ENCODE measurements around the gene OR2Y1.
"Not testable (repeated sequence)": the region's sequence is repeated elsewhere in the genome, so short reads cannot be mapped to it uniquely, and the experiment has no call there.

OR2Y1 gene, protein sequence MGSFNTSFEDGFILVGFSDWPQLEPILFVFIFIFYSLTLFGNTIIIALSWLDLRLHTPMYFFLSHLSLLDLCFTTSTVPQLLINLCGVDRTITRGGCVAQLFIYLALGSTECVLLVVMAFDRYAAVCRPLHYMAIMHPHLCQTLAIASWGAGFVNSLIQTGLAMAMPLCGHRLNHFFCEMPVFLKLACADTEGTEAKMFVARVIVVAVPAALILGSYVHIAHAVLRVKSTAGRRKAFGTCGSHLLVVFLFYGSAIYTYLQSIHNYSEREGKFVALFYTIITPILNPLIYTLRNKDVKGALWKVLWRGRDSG

DNA sequence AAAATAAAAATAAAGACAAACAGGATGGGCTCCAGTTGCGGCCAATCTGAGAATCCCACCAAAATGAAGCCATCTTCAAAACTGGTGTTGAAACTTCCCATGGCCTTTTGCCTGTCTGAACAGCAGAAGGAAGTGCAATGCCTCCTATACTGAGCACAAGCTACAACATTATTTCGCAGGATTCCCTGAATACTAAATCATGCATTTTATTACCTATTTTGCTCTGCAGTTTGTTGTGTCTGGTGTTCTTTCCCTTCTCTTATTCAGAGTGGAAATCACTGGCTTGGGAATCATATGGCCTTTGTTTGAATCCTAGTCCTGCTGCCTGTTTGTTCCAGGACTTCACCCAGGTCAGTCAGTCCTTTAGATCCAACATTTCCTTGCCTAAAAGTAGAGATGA is at the start of gene OR2Y1:
Gene OR2Y1 (minus strand): TSS at position 101 of the 400 bp plus-strand sequence. CDS start 0 bp downstream, at position 101.
- no peak for DNase-seq (ENCODE audit: low read depth in 2 of 2)

DNA sequence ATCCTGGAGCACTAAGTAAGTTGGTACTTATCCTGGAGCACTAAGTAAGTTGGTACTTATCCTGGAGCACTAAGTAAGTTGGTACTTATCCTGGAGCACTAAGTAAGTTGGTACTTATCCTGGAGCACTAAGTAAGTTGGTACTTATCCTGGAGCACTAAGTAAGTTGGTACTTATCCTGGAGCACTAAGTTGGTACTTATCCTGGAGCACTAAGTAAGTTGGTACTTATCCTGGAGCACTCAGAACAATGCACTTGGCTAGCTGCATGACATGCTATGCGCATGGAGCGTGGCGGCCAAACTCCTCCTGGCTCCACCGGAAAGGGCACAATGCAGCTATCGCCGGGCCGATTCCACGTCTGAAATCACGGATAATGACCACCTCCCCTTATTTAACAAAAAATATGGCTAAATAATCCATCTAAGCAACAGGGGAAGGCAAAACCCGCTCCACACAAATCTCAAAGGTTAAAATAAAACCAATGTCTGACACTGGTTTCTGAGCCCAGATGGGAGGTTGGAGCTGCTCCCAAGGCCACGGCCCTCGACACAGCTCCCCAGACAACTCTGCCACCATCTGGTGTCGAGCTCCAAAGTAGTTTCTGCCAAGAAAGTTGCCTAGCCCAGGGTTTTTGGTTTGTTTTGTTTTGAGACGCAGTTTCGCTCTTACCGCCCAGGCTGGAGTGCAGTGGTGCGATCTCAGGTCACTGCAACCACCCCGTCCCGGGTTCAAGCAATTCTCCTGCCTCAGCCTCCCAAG is 49.0 kb upstream of the OR2Y1 start:
- DNase-seq (ENCODE audit: low read depth in 2 of 2): not testable (repeated sequence)

DNA sequence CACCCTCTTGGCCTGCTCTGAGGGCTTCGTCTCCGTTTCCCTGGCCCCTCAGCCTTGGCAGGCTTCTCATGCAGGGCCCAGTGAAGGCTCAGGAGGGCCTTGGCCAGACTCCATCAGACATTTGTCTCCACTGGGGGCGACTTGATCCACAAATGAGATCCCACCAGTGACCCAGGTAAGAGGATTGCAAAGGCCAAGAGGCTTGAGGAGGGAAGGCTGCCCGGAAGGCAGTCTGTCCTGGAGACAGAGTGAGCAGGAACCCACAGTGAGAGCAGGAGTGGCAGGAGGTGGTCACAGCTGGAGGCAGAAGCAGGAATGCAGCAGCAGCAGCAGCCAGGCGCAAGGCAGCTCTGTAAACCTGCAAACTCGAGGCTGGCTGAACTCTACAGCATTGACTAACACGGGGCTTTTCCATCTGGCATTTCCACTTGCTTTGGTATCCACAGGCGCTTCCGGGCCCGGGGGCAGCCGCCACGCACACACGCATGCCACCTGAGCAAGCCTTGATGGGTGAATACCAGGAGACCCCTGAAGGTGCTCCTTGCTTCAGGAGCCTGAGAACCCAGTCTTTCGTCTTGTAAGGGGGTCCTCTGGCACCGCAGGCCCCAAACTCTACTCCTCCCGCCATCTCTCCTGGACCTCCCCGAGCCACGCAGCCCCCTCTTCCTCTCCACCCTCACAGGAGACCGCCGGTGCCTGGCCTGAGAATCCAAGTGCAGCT is 48.0 kb upstream of the OR2Y1 start:
- DNase-seq (ENCODE audit: low read depth in 2 of 2): no peak

DNA sequence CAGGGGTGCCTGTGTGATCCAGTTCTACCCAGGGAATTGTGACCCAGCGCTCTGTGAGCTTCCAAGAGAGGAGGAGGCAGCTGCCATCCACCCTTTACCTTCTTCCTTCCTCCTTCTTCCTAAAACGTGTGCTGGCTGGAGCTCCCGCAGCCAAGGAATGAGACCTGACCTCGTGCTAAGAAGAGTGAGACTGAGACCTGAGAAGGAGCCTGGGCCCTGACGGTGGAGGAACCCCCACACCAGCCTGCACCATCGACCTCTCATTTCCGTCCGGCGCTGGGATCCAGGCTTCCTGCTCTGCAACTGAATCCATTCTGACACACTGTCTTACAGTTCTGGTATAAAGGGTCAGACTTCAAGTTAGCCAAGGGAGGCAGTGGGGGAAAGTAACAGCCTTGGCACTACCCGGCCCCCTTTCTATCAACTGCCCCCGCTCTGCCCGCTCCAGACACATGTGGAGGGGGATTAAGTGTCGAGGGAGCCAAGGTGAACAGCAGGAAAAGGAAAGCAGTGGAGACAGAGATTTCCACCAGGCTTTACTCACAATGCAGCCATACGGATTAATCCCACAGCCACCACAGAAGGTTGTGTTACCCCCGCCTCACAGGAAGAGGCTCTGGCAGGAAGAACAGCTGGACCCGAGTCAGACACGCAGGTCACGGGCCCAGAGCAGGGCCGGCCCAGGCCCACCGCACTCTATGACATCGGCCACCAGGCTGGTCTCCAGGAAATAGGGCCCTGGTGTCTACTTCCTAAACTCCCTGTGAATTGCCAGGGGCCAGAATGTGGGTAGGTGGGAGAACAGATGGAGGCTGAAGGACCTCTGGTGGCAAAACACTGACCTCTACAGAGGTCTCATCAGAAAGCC is 46.9 kb upstream of the OR2Y1 start:
- DNase-seq (ENCODE audit: low read depth in 2 of 2): no peak

DNA sequence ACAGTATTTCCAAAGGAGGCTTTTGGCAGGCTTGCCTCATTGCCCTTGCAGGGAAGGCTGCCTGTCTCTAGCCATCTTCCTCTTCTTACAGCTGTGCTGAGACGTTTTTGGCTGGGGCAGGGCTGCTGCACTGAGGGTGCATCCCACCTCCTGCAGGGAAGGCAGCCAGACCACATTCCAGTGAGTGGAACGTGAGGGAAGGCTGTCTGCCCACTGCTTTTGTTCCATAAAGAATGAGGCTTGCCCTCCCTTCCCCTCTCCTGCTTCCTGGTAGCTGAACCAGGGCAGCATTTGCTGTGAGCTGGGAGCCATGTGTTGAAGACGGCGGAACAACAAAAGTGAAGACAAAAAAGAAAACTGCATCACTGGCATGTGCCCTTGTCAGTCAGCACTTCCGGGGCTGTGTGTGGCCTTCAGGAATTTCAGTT is 46.0 kb upstream of the OR2Y1 start:
- no peak for DNase-seq (ENCODE audit: low read depth in 2 of 2)

DNA sequence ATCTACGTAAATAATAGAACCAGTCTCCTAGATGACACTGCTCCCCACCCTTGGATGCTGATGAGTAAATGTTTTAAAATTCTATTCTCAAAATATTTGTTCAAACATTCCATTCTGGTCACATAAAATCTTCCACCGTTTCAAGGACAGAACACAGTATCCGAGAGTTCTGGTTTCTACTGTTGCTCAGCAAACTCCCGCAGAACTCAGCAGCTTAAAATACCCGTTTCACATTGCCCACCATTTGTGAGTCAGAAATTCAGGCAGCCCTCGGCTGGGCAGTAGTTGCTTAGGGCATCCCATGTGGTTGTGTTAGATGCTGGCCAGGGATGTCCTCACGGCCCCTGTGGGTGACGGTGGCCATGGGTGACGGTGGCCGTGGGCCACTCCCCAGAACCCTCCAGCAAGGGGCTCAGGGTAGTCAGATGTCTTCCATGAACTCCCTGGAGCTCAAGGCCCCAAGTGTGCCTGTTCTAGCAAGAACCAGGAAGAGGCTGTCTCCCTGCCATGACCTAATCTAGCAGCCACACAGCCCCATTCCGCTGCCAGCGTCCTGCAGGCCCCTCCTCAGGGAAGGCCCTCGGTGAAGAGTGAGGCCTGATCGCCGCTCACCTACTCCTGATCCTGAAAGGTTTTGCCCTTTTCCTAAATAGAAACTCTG is 45.4 kb upstream of the OR2Y1 start:
- DNase-seq (ENCODE audit: low read depth in 2 of 2): no peak

DNA sequence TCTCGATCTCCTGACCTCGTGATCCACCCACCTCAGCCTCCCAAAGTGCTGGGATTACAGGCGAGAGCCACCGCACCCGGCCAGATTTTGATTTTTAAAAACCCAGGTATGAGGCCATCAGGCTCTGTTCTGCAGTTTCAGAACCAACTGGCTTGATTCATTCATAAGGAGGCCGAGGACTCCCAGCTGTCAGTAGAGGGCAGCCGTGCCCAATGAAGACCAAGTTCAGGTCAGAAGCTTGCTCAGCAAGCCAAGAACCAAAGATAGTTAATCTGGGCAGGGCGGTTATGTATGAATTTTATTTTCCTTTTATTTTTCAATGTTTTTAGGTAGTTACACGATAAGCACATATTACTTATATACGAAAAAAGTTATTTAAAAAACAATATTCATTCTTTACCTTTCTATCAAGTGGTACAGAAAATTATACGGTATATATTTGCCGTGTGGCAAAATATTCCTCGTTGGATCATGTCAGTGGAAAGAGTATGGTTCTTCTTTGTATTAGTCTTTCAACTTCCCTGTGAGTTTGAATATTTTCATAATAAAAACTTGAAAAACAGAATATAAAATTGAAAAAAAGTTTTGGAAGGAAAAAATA is 44.7 kb upstream of the OR2Y1 start:
- peak; percentile 56 to 60 for DNase-seq (ENCODE audit: low read depth in 2 of 2)

DNA sequence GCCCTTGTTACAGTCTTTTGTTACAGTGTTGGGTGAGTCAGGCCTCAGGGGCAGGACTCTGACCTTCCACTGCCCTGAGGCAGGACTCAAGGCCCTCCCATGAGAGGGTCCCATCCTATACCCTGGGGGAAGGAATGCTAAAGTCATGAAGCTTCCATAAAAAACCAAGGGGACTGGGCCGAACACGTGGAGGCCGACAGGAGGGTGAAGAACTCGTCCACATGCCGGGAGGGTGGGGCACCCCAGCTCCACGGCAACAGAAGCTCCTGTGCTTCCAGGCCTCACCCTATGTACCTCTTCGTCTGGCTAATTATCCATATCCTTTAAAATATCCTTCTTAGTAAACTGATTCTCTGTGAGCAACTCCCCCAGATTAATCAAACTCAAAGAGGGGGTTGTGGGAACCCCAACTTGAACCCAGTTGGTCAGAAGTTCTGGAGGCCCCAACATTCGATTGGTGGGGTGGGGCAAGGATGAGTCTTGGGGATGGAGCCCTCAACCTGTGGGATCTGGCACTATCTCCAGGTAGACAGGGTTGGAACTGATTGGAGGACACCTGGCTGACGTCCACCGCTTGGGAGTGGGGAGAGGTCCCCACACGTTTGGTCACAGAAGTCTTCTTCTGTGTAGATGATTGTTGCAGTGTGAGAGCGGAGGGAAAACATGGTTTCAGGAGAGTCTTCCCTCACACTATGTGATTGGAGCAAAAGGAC is 43.6 kb upstream of the OR2Y1 start:
- no peak for DNase-seq (ENCODE audit: low read depth in 2 of 2)

DNA sequence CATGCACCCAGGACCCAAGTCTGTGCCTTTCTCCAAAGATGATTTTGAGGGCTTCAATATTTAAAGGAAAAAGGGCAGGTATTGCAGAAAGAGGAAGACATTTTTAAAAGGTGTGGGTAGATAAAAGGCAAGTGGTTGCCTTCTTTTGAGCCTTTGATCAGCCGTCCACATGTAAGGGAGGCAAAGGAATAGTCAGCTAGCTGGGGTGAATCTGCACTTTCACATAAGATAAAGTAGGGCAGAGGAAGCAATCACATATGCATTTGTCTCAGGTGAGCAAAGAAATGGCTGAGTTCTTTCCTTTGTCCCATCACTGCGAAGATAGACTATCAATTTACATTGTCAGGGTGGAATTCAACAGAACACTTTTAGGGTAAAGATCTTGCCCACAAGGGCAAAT is 42.9 kb upstream of the OR2Y1 start:
- no peak for DNase-seq (ENCODE audit: low read depth in 2 of 2)

DNA sequence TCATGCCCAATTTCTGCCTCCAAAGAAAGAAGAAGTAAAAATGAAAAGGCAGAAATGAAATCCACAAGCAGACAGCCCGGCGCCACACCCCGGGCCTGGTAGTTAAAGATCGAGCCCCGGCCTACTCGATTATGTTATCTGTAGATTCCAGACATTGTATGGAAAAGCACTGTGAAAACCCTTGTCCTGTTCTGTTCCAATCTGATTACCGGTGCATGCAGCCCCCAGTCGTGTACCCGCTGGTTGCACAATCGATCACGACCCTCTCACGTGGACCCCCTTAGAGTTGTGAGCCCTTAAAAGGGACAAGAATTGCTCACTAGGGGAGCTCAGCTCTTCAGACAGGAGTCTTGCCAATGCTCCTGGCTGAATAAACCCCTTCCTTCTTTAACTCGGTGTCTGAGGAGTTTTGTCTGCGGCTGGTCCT is 42.1 kb upstream of the OR2Y1 start:
- DNase-seq (ENCODE audit: low read depth in 2 of 2): not testable (repeated sequence)

DNA sequence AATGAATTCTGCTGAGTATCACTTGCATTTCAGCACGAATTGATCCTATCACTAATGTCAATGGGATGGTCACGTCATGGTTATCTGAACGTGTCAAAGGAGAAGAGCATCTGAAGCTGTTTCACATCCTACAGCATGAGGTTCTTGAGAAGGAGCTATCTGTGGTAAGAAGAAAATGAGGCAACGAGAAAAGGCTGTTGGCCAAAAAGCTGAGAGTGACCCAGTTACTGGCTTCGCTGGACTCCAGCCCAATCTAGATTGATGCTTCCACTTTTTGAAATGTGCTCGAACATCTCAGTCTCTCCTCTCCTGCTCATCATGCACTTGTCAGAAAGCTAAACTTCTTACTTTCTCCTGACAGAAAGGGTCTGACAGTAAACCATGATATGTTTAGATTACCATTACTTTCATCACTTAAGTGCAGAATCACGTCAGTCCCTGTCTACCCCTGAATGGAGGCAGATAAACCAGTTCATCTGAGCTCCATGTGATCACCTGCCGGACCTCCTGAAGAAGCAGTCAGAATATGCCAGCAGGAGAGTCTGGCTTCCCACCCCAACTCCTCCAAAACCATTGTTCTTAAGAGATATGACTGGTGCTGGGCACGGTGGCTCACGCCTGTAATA is 40.2 kb upstream of the OR2Y1 start:
- DNase-seq (ENCODE audit: low read depth in 2 of 2): no peak

DNA sequence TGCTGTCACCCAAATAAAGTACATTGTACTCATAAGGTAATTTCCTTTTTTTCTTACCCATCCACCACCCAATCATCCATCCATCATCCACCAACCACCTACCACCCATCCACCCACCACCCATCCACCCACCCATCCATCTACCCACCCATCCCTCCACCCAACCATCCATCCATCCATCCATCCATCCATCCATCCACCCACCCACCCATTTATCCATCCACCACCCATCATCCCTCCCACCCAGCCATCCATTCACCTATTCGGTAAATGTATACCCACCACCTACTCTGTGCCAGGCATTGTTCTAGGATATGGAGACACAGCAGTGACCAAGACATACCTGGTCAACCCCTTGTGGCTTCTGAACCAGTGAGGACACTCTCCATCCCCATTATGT is 37.6 kb upstream of the OR2Y1 start:
- DNase-seq (ENCODE audit: low read depth in 2 of 2): no peak

DNA sequence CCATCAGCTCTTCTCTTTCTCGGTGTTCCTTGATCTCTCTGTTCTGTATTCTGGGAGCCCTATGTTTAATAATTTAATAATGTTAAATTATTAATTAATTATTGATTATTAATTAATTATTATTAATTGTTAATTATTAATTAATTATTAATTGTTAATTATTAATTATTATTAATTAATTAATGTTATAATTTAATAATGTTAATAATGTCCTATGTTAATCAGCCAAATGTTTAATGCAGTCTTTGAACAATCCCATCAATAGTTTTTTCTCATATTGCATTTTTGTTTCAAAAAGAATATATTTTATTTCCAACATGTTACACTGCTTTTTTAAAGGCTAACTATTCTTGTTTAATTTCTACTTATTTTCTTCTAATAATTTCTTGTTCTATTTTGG is 36.5 kb upstream of the OR2Y1 start:
- no peak for DNase-seq (ENCODE audit: low read depth in 2 of 2)

DNA sequence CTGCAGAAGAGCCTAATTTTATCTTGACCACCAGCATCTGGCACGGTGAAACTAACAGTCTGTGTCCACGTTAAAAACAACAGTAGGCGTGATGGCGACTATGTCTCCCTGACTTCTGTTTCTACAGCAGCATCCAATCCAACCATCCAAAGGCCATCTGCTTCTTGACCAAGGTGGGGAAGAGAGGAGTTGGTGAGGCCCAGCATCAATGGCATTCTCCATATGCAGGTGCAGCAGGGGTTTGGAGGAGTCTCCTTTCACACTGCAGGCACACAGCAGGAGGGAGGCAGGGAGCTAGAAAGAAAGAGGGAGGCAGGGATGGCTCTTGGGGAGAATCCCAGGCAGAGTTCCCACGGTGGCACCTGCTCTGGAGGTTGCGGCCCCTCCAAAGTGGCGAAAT is 35.8 kb upstream of the OR2Y1 start:
- DNase-seq (ENCODE audit: low read depth in 2 of 2): no peak

DNA sequence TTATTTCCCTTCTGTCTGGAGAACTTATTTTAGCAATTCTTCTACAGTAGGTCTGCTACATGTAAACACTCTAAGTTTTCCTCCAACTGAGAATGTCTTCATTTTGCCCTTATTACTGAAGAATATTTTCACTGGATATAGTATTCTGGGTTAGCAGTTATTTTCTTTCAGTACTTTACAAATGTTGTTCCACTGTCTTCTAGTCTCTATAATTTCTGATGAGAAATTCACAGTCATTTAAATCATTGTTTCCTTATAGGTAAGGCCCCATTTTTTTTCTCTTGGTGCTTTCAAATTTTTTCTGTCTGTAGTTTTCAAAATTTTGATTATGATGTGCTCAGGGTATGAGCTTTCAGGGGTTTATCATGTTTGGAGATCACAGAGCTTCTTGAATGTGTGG is 32.0 kb upstream of the OR2Y1 start:
- DNase-seq (ENCODE audit: low read depth in 2 of 2): no peak

DNA sequence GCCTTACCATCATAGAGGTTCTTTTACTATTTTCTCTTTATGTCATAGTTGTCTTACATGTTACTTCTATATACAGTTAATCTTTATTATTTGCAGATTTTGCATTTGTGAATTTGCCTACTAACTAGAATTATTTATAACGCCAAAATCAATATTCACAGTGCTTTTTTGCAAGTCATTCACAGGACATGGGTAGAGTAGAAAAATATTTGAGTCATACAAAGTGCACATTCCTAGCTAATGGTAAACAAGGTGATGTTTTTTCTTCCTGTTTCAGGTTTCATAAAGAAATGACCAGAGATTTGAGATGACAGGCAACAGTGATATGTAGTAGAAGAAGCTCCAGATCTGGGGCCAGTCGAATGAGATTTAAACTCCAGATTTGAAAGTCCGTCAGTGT is 30.0 kb upstream of the OR2Y1 start:
- DNase-seq (ENCODE audit: low read depth in 2 of 2): no peak

DNA sequence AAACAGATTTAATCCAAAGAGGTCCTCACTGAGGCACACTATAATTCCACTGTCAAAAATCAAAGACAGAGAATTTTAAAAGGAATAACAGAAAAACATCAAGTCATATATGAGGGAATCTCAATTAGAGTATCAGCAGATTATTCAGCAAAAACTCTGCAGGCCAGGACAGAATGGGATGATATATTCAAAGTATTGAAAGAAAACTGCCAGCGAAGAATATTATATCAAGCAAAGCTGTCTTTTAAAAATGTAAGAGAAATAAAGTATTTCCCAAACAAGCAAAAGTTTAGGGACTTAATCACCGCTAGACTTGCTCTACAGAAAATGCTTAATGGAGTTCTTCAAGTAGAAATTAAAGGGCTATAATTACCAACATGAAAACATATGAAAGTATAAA is 15.7 kb upstream of the OR2Y1 start:
- no peak for DNase-seq (ENCODE audit: low read depth in 2 of 2)

DNA sequence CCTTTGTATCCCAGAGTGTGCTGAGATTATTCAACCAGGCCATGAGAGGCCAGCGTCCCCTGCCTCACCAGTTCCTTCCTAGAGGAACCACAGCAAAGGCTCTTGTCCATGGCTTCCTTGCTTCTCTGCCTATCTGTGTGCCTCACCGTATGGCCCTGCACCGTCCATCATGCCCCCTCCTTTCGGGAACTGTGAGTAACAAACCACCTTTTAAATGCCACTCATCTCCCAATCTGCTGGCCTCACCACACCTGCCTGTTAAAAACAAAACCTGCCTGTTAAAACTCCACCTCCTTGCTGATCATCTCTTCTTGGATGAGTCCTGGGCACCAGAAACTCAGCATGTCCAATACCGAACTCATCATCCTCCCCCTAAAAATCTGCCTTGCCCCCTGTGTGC is 4.4 kb upstream of the OR2Y1 start:
- no peak for DNase-seq (ENCODE audit: low read depth in 2 of 2)

DNA sequence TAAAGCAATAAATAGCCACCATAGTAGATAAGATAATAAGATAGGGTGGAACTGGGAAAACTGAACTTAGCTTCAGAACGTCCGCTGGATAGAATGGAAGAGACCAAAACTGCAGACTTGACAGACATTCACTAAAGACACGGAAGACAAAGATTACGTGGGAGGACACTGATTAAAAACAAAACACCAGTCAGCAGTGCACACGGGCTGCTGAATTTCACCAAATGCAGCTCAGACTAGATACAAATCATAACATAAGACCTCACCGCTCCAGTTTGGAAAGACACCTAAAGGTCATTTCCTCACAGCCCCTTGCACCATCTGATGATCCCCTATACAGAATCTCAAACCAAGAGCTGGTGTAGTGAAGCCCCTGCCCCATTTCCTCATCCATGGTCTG is 2.9 kb upstream of the OR2Y1 start:
- no peak for DNase-seq (ENCODE audit: low read depth in 2 of 2)

DNA sequence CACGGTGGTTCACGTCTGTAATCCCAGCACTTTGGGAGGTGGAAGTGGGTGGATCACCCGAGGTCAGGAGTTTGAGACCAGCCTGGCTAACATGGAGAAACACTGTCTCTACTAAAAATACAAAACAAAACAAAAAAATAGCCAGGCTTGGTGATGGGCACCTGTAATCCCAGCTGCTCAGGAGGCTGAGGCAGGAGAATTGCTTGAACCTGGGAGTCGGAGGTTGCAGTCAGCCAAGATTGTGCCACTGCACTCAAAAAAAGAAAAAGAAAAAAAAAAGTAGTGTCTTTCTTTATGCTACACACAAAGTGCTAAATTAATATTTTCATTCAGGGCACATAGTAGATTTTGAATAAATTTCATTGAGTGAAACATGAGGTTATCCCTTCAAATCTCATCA is 1.1 kb upstream of the OR2Y1 start:
- not testable (repeated sequence) for DNase-seq (ENCODE audit: low read depth in 2 of 2)

Measured in stimulated activated CD8-positive, alpha-beta memory T cell treated with anti-CD3 and anti-CD28 coated beads, Interleukin-7, amount 100 ng/mL, for 4 hours (primary cell).